HEK293T (cell line): ENCODE results near the gene ELP5.

ENCODE experiments used
- ARNT ChIP-seq: fragments of 450-650 bp; IDR thresholded peaks from 2 replicates; pipeline ENCODE4 v1.6.1; 2017; ENCODE audit warnings: mild to moderate bottlenecking
- BHLHE40 ChIP-seq: fragments of 450-650 bp; IDR thresholded peaks from 2 replicates; pipeline ENCODE4 v1.6.1; 2016; ENCODE audit warnings: mild to moderate bottlenecking, moderate library complexity, borderline replicate concordance
- CTBP1 ChIP-seq: fragments of 450-650 bp; IDR thresholded peaks from 2 replicates; pipeline ENCODE4 v1.6.1; 2016; ENCODE audit warnings: borderline replicate concordance
- ELF4 ChIP-seq: fragments of 450-650 bp; IDR thresholded peaks from 2 replicates; pipeline ENCODE4 v1.6.1; 2017; ENCODE audit warnings: antibody characterized with exemption
- FOXK2 ChIP-seq: fragments of 450-650 bp; IDR thresholded peaks from 2 replicates; pipeline ENCODE4 v1.6.1; 2016; ENCODE audit warnings: mild to moderate bottlenecking
- FOXM1 ChIP-seq: fragments of 450-650 bp; IDR thresholded peaks from 2 replicates; pipeline ENCODE4 v1.6.1; 2017; ENCODE audit warnings: mild to moderate bottlenecking, borderline replicate concordance
- HDGF ChIP-seq: fragments of 450-650 bp; IDR thresholded peaks from 2 replicates; pipeline ENCODE4 v1.6.1; 2017; ENCODE audit warnings: antibody characterized with exemption, borderline replicate concordance
- LEF1 ChIP-seq: fragments of 450-650 bp; IDR thresholded peaks from 2 replicates; pipeline ENCODE4 v1.6.1; 2017; ENCODE audit warnings: mild to moderate bottlenecking, borderline replicate concordance
- NFRKB ChIP-seq: fragments of 450-650 bp; IDR thresholded peaks from 2 replicates; pipeline ENCODE4 v1.6.1; 2016; ENCODE audit warnings: mild to moderate bottlenecking, moderate library complexity
- PKNOX1 ChIP-seq: fragments of 450-650 bp; IDR thresholded peaks from 2 replicates; pipeline ENCODE4 v1.6.1; 2016
- SP1 ChIP-seq: fragments of 450-650 bp; IDR thresholded peaks from 2 replicates; pipeline ENCODE4 v1.6.1; 2017
- ZNF384 ChIP-seq: fragments of 450-650 bp; IDR thresholded peaks from 2 replicates; pipeline ENCODE4 v1.6.1; 2016

GRCh38 chr17:7232114-7232513 lies 19.9 kb upstream of the ELP5 start:
- TF ChIP-seq SP1, result no peak
- TF ChIP-seq FOXK2, result no peak
- TF ChIP-seq ELF4, result no peak
- TF ChIP-seq ARNT, result no peak
- no peak for TF ChIP-seq BHLHE40
- no peak for TF ChIP-seq NFRKB
- no peak for TF ChIP-seq FOXM1
- 0 out of 2 replicates have a peak, but pooled peaks have one; percentile 12 for TF ChIP-seq PKNOX1
- TF ChIP-seq ZNF384, result no peak
- no peak for TF ChIP-seq LEF1
- no peak for TF ChIP-seq CTBP1
- TF ChIP-seq HDGF, result no peak
